H9 (cell line): ENCODE results near the gene PARD3. TPM values are rescaled to one million over a fixed set of nuclear protein-coding genes. Genes with fewer than 3 reads are reported as not detected.

ENCODE experiments used
- DNase-seq: peaks from one replicate; pipeline ENCODE4 v3.0.0-alpha.2; 2017
- H2AFZ ChIP-seq: one replicate; pipeline ENCODE4 v1.6.1; 2013; ENCODE audit warnings: mild to moderate bottlenecking, low read length, control low read depth, moderate library complexity
- H2AK5ac ChIP-seq: 2 replicates; pipeline ENCODE4 v1.6.1; 2013; ENCODE audit warnings: low read length, control low read depth, mixed read lengths; ENCODE audit not compliant: insufficient read length
- H2BK120ac ChIP-seq: one replicate; pipeline ENCODE4 v1.6.1; 2013; ENCODE audit warnings: low read depth, mild to moderate bottlenecking, low read length, control low read depth, inconsistent platforms; ENCODE audit not compliant: poor library complexity, severe bottlenecking
- H2BK12ac ChIP-seq: 2 replicates; pipeline ENCODE4 v1.6.1; 2013; ENCODE audit warnings: low read length, control low read depth, mixed read lengths, low read depth; ENCODE audit not compliant: insufficient read length
- H2BK15ac ChIP-seq: 2 replicates; pipeline ENCODE4 v1.6.1; 2013; ENCODE audit warnings: low read depth, low read length, control low read depth
- H2BK20ac ChIP-seq: one replicate; pipeline ENCODE4 v1.6.1; 2013; ENCODE audit warnings: low read depth, mild to moderate bottlenecking, low read length, control low read depth, inconsistent platforms; ENCODE audit not compliant: poor library complexity, severe bottlenecking
- H2BK5ac ChIP-seq: 2 replicates; pipeline ENCODE4 v1.6.1; 2013; ENCODE audit warnings: low read length, control low read depth, mixed read lengths; ENCODE audit not compliant: insufficient read length
- H3K14ac ChIP-seq: 2 replicates; pipeline ENCODE4 v1.6.1; 2013; ENCODE audit warnings: low read length, control low read depth; ENCODE audit not compliant: insufficient read depth
- H3K18ac ChIP-seq: 2 replicates; pipeline ENCODE4 v1.6.1; 2013; ENCODE audit warnings: low read depth, mild to moderate bottlenecking, mixed read lengths, low read length, control low read depth; ENCODE audit not compliant: insufficient read length
- H3K23ac ChIP-seq: 2 replicates; pipeline ENCODE4 v1.6.1; 2013; ENCODE audit warnings: low read length, control low read depth, mixed read lengths, low read depth; ENCODE audit not compliant: insufficient read length
- H3K23me2 ChIP-seq: 2 replicates; pipeline ENCODE4 v1.6.1; 2013; ENCODE audit warnings: low read depth, mild to moderate bottlenecking, mixed read lengths, low read length, control low read depth; ENCODE audit not compliant: insufficient read length, poor library complexity, severe bottlenecking
- H3K27ac ChIP-seq: 2 replicates; pipeline ENCODE4 v1.5.1; 2013; ENCODE audit warnings: low read length, control low read depth, mixed read lengths, low read depth; ENCODE audit not compliant: insufficient read length
- H3K27me3 ChIP-seq: 2 replicates; pipeline ENCODE4 v1.6.1; 2013; ENCODE audit warnings: low read length, control low read depth, inconsistent platforms; ENCODE audit not compliant: insufficient read depth
- H3K4ac ChIP-seq: 2 replicates; pipeline ENCODE4 v1.6.1; 2013; ENCODE audit warnings: low read depth, mild to moderate bottlenecking, control low read depth, inconsistent platforms, low read length, moderate library complexity
- H3K4me1 ChIP-seq: 2 replicates; pipeline ENCODE4 v1.6.1; 2013; ENCODE audit warnings: low read length, control low read depth, inconsistent platforms; ENCODE audit not compliant: insufficient read depth
- H3K4me2 ChIP-seq: 2 replicates; pipeline ENCODE4 v1.6.1; 2013; ENCODE audit warnings: low read length, control low read depth, mixed read lengths; ENCODE audit not compliant: insufficient read length, insufficient read depth
- H3K56ac ChIP-seq: 2 replicates; pipeline ENCODE4 v1.6.1; 2013; ENCODE audit warnings: low read depth, mild to moderate bottlenecking, mixed read lengths, low read length, control low read depth; ENCODE audit not compliant: insufficient read length
- H3K79me1 ChIP-seq: 2 replicates; pipeline ENCODE4 v1.6.1; 2013; ENCODE audit warnings: low read depth, mild to moderate bottlenecking, moderate library complexity, low read length, control low read depth, inconsistent platforms; ENCODE audit not compliant: insufficient read depth, poor library complexity, severe bottlenecking
- H3K79me2 ChIP-seq: 2 replicates; pipeline ENCODE4 v1.6.1; 2013; ENCODE audit warnings: low read length, control low read depth, inconsistent platforms; ENCODE audit not compliant: insufficient read depth
- H3K9ac ChIP-seq: 2 replicates; pipeline ENCODE4 v1.6.1; 2013; ENCODE audit warnings: low read length, control low read depth, mixed read lengths; ENCODE audit not compliant: insufficient read length; ENCODE audit errors: extremely low read depth
- H3K9me3 ChIP-seq: one replicate; pipeline ENCODE4 v1.6.1; 2013; ENCODE audit warnings: low read depth, low read length, inconsistent platforms; ENCODE audit not compliant: control insufficient read depth
- H3T11ph ChIP-seq: one replicate; pipeline ENCODE4 v1.6.1; 2013; ENCODE audit warnings: mild to moderate bottlenecking, low read length, control low read depth, inconsistent platforms
- H4K20me1 ChIP-seq: one replicate; pipeline ENCODE4 v1.6.1; 2013; ENCODE audit not compliant: control insufficient read depth, insufficient read length, insufficient read depth
- H4K5ac ChIP-seq: 2 replicates; pipeline ENCODE4 v1.6.1; 2013; ENCODE audit warnings: low read depth, mild to moderate bottlenecking, mixed read lengths, low read length, control low read depth; ENCODE audit not compliant: insufficient read length
- H4K8ac ChIP-seq: replicated peaks from 2 replicates; pipeline ENCODE4 v1.6.1; 2013; ENCODE audit warnings: low read length, control low read depth, mixed read lengths, low read depth; ENCODE audit not compliant: insufficient read length
- H4K91ac ChIP-seq: 2 replicates; pipeline ENCODE4 v1.6.1; 2013; ENCODE audit warnings: low read depth, mild to moderate bottlenecking, moderate library complexity, mixed read lengths, low read length, control low read depth; ENCODE audit not compliant: insufficient read length
- H3K27ac Mint-ChIP-seq, 3 experiments: 2 replicates in 2 of 3; 3 replicates in 1 of 3; pipeline ENCODE4 v1.8.0; 2020 to 2021; ENCODE audit warnings: mixed read lengths in 3 of 3, mild to moderate bottlenecking in 1 of 3, moderate library complexity in 1 of 3
- H3K27me3 Mint-ChIP-seq: 2 replicates; pipeline ENCODE4 v1.8.0; 2021; ENCODE audit warnings: low read depth, mild to moderate bottlenecking, moderate library complexity, mixed read lengths
- H3K36me3 Mint-ChIP-seq, 3 experiments: 2 replicates in 2 of 3; 3 replicates in 1 of 3; pipeline ENCODE4 v1.8.0; 2020 to 2021; ENCODE audit warnings: low read depth in 3 of 3, mixed read lengths in 3 of 3; ENCODE audit not compliant: insufficient read depth in 1 of 3
- H3K4me1 Mint-ChIP-seq, 2 experiments: 2 replicates each; pipeline ENCODE4 v1.8.0; 2020; ENCODE audit warnings: mixed read lengths in 2 of 2
- H3K4me3 Mint-ChIP-seq, 2 experiments: 2 replicates in 1 of 2; 3 replicates in 1 of 2; pipeline ENCODE4 v1.8.0; 2020 to 2021; ENCODE audit warnings: mild to moderate bottlenecking in 2 of 2, mixed read lengths in 2 of 2, moderate library complexity in 1 of 2
- H3K9me3 Mint-ChIP-seq, 2 experiments: 2 replicates in 1 of 2; 3 replicates in 1 of 2; pipeline ENCODE4 v1.8.0; 2020; ENCODE audit warnings: mild to moderate bottlenecking in 2 of 2, mixed read lengths in 2 of 2, moderate library complexity in 1 of 2
- WGBS: extraction: QIAGEN DNeasy Blood & Tissue Kit; methylation state at CpG from one replicate; pipeline ENCODE4 v1.1.7; 2013; ENCODE audit warnings: missing lambda C conversion rate, low lambda C conversion rate, mixed read lengths; ENCODE audit not compliant: insufficient read length; ENCODE audit errors: extremely low coverage; 5-methylcytosine and 5-hydroxymethylcytosine counted together
- total RNA-seq: library from RNA; stranded (reverse); gene quantifications from 2 replicates; pipeline ENCODE4 v1.2.1, GENCODE V29; 2021
- TF ChIP-seq, protein P1 (sequence below): fragments of 200-600 bp; sonication (generic); conservative IDR thresholded peaks from 3 replicates; pipeline ENCODE4 v1.8.0; 2021; ENCODE audit warnings: antibody characterized with exemption, mild to moderate bottlenecking

PARD3 gene
- total RNA-seq, 1 experiment from 2014 or later = 44.7 TPM

DNA sequence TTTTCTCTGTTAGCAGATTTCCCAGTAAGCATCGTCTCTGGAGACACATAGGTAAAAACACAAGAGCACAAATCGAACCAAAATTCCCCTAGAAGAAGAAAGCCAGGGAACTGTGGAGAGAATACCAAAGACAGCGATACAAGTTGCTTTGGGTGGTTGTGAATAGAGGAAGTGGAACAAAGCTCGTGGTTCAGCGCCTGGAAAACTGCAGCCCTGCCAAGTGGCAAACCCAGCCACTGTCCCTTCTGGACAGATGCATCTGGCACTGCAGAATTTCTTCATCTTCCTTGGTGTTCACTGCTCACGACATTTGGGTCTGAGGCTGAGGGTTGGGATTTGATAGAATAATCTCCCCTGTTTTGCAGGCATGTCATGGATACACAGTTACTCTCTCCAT is 733.8 kb downstream of the PARD3 start:
- TF ChIP-seq, protein P1, sequence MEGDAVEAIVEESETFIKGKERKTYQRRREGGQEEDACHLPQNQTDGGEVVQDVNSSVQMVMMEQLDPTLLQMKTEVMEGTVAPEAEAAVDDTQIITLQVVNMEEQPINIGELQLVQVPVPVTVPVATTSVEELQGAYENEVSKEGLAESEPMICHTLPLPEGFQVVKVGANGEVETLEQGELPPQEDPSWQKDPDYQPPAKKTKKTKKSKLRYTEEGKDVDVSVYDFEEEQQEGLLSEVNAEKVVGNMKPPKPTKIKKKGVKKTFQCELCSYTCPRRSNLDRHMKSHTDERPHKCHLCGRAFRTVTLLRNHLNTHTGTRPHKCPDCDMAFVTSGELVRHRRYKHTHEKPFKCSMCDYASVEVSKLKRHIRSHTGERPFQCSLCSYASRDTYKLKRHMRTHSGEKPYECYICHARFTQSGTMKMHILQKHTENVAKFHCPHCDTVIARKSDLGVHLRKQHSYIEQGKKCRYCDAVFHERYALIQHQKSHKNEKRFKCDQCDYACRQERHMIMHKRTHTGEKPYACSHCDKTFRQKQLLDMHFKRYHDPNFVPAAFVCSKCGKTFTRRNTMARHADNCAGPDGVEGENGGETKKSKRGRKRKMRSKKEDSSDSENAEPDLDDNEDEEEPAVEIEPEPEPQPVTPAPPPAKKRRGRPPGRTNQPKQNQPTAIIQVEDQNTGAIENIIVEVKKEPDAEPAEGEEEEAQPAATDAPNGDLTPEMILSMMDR = no peak
- Histone ChIP-seq H4K20me1 (no peaks in the 10 kb centered on the region), H2AK5ac (no peak overlapping the region), H3K56ac (no peak overlapping the region), H3K79me2 (no peaks in the 10 kb centered on the region), H3K14ac (no peak overlapping the region), H3K23me2 (no peaks in the 10 kb centered on the region), H3K79me1 (no peaks in the 10 kb centered on the region), H2BK5ac (no peak overlapping the region), H3T11ph (no peak overlapping the region), H3K4me2 (no peak overlapping the region), H2BK15ac (no peak overlapping the region), H3K9me3 (no peaks in the 10 kb centered on the region), H4K91ac (no peak overlapping the region), H3K27ac (no peak overlapping the region), H3K18ac (no peak overlapping the region), H4K5ac (no peak overlapping the region), H3K23ac (no peak overlapping the region), H2AFZ (no peak overlapping the region), H4K8ac (no peak overlapping the region), H3K27me3 (no peaks in the 10 kb centered on the region), H3K4ac (no peak overlapping the region), H2BK12ac (no peak overlapping the region), H2BK120ac (no peak overlapping the region), H3K9ac (no peak overlapping the region), H3K4me1 (no peaks in the 10 kb centered on the region), H2BK20ac (no peak overlapping the region)
- Mint-ChIP-seq H3K9me3 (peaks cover 3 to 6% of the 10 kb centered on the region in 2 experiments; a peak in 2 of 5 replicates), H3K4me3 (no peak overlapping the region), H3K4me1 (no peaks in the 10 kb centered on the region), H3K27ac (no peak overlapping the region), H3K36me3 (peaks cover 0 to 6% (median 0%) of the 10 kb centered on the region in 3 experiments; a peak in 2 of 7 replicates), H3K27me3 (peaks cover 2% of the 10 kb centered on the region)
- DNase-seq = no peak
- no CpG with 5 or more reads among the region's 6 CpGs for WGBS
